GM08714 (cell line): ENCODE measurements around the gene IL9.

Experiments used
- H3K4me3 ChIP-seq: fragments of 200-500 bp; sonication (Bioruptor generic); 2 replicates; pipeline ENCODE4 v1.5.1; 2014; ENCODE audit warnings: mild to moderate bottlenecking, low read length, inconsistent platforms
- ZNF274 ChIP-seq: IDR thresholded peaks from 2 replicates; pipeline ENCODE4 v1.6.1; 2012; ENCODE audit warnings: mild to moderate bottlenecking, low read depth, low read length

The IL9 gene

DNA sequence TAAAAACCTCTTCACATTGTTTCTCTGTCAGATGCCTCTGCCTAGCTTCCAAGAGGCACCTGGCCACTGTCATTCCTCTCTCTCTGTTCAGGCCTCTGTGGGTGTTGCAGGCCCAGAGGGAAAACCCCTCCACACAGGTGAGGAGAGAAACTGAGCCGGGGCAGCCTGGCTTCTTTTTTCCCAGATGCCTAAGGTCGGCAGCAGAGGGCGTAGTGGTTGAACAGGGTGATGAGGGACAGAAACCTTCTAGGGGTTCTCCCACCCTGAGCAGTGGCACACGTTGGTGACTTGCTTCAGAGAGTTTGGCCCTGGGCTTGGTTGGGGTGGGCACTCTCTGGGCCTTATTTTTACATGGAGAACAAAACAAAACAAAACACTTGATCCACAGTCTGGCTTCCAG is 12.2 kb downstream of the IL9 start:
- no peak overlapping the region for H3K4me3 ChIP-seq
- TF ChIP-seq ZNF274: no peak

DNA sequence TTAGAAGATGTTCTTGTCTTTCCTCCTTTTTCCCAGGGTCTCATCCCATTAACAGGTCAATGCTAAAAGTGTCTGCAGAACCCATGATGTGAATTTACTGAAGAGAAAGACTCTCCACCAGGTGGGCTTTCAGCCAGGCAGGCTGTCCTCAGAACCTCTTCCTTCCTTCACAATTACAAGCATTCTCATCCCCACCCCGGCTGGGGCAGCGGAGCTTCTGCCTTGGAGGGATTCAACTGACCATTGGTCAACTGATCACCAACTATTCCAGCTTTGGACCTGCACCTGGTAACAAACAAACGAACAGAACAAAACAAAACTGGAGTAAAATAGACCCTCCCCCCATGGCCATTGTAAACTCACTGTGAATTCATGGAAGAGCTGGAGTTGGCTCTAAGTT is 12.6 kb downstream of the IL9 start:
- no peak overlapping the region for H3K4me3 ChIP-seq
- TF ChIP-seq ZNF274: no peak

DNA sequence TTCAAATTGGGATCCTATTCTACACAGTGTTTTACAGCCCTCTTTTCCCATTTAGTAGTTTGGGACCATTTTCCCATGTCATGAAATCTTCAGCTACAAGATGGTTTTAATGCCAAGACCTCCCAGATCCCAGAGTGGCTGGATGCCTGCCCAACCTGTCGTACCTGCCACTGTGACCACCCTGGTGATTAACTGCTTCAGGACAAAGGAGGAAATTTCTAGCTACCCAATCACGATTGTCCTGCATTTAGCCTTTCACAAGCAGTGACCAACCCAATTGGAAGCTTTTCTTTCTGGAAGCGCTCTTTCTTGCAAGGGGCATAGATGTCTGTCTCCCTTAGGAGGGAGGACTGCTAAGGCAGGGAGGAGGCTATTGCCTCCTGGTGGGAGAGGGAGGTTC is 13.8 kb downstream of the IL9 start:
- TF ChIP-seq ZNF274: no peak
- no peak overlapping the region for H3K4me3 ChIP-seq

DNA sequence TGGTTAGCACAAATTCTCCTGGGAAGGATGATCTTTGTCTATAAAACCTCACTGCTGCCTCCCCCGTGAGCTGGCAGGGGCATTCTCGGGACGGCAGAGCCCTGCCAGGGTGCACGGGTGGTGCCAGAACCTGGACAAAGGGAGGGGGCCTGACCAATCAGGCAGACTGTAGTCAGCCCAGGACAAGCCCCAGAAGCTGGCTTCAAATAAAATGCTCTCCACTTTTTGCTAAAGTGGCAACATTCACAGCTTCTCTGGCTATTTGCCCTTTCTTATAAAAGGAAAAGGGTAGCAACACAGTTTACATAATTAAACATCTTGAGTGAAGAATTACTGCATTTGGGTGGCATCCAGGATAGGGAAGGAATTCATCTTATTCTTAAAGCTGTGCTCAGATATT is 14.4 kb downstream of the IL9 start:
- TF ChIP-seq ZNF274: no peak
- H3K4me3 ChIP-seq: no peak overlapping the region

DNA sequence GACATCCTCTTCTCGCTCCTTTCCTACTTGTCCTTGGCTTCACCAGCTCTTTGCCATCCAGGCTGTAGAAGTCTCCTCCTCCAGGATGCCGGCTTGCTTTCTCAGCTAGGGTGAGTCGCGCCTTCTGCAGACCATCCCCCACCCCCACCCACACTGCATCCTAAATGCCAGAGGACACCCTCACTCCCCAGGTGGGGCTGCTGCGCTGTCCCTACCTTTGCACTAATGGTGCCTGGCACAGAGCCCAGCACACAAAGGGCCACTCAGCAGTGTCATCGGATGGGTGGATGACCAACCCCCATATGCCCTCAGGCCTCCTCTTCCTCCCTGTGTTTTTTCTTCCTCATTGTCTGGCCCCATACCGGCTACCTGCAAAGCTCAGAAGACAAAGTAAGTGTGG is 14.8 kb downstream of the IL9 start:
- no peak for TF ChIP-seq ZNF274
- no peak overlapping the region for H3K4me3 ChIP-seq

DNA sequence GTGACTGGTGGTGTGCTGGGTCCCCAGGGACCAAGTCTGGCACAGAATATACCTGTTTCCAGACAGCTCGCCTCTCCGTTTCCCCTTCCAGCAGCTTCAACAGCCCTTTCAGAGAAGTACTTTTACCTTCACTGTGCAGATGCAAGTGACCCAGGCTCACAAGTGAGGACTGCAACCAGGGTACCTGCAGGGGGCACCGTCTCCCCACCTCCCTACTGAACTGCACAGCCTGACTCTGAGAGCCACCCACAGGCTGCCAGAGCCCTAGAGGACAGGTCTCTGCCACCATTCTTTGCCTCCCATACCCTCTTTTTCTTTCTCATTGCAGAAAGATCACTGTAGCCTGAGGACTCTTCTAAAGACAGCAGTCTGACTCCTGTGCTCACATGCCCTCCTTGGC is 15.4 kb downstream of the IL9 start:
- TF ChIP-seq ZNF274: no peak
- H3K4me3 ChIP-seq: no peak overlapping the region

DNA sequence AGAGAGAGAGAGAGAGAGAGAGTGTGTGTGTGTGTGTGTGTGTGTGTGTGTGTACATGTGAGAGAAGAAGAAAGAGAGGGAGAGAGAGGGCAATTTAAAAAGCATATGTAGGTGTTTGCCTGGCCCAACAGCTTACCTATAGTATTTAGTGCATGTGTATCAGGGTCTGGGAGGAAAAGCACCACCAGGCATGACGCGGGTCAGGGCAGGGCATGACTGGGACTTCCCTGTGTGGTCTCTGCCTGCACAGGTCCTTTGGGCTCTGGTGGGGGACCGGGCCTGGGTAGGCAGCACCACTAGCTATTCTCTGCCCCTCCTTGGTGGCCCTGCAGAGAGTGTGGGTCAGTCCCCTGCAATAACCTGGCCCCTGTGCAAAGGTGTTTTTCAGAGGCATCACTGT is 16.1 kb downstream of the IL9 start:
- TF ChIP-seq ZNF274: no peak
- H3K4me3 ChIP-seq: no peak overlapping the region

DNA sequence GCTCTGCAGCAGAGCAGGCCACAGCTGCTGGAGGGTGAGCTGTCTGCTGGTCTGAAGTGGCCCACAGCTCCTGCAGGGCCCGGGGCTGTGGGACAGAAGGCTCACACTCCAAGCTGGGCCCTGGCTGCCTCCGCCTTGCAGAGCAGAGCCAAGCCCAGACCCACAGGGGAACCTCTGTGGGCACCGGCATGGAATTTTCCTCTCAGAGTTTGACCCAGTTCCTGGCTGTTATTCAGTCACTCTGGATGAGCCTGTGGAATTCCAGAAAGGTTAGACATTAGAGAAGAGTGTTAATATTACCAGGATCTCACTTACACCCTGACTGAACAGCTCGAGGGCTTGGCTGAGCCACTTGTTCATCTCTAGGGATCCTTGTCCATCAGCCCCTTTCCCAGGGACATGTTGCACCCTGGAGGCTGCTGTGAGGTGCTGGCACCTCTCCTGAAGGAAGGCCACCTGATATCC is 17.5 kb downstream of the IL9 start:
- TF ChIP-seq ZNF274: no peak
- H3K4me3 ChIP-seq: no peak overlapping the region

DNA sequence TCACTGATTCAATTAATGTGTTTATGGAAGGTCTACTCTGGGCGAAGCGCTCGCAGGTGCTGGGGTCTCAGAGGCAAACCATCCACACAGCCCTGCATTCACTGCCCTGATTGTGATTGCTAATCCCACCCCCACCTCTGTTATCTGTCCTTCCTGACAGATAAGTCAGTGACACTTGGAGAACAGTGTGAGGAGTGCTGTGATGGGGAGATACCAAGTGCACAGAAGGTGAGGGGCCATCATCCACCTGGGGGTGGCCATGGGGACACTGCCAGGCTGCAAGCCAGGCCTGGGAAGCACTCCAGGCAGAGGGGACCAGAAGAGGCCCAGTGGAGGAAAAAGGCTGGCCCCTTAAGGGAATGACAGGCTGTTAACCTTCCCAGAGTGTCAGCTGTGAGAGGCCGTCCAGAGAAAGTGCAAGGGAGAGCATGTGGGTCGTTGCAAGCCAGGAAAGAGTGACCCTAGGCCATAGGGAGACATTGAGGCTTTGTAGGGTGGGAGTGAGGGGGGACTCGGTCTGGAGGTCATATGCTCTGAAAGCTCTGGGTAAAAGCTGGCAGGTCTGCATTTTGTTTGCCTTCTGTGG is 18.0 kb downstream of the IL9 start:
- no peak overlapping the region for H3K4me3 ChIP-seq
- no peak for TF ChIP-seq ZNF274

DNA sequence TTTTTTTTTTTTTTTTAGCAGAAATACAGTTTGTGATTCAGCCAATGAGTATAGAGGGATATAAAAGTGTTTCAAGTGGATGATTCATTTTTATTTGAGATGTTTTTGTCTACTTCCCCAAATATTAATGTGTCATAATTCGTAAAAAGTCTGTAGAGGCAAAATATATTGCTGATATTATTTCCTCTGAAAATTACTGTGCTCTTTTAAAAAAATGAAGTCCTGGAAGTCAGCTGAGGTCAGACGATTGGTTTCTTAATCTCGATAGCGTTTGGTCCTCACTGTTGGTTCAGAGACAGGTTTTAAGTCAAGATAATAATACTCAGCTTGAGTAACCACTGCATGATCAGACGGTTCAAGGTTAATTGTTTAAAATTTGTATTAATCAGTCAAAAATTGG is 19.5 kb downstream of the IL9 start:
- H3K4me3 ChIP-seq: no peak overlapping the region
- TF ChIP-seq ZNF274: no peak

DNA sequence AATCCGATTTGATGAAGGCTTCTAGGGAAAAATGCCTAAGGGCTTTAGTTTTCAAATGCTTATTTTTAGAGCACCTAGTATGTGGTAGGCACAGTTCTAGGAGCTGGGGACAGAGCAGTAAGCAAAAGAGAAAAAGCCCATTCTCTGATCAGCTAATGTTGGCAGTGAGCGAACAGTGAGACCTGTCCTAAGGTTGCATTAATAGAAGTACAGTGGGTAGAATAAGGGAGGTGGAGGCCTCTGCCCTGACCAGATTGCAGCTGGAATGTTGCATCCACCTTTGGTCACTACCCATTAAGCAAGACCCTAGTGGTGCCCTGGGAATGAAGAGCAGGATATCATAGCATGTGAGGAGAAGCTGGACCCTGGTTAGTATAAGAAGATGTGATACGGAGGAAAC is 20.1 kb downstream of the IL9 start:
- no peak for TF ChIP-seq ZNF274
- H3K4me3 ChIP-seq: no peak overlapping the region

DNA sequence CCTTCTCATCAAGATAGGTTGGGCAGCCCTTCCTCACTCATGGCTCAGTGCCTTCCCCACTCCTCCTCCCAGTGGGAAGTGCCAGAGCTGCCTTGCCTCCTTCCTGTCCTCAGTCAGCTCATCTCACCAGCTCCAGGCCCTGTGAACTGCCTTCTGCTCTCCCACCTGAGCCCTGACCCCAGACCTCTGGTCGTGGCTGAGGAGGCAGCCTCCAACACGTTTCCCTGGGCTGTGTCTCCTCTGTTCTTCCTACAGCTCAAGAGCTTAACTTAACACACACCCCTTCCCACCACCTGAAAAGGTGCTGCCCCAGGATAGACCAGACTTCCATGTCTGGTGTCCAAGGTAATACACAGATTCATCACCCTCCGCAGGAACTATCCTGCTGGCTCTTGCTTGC is 21.2 kb downstream of the IL9 start:
- no peak for TF ChIP-seq ZNF274
- no peak overlapping the region for H3K4me3 ChIP-seq

DNA sequence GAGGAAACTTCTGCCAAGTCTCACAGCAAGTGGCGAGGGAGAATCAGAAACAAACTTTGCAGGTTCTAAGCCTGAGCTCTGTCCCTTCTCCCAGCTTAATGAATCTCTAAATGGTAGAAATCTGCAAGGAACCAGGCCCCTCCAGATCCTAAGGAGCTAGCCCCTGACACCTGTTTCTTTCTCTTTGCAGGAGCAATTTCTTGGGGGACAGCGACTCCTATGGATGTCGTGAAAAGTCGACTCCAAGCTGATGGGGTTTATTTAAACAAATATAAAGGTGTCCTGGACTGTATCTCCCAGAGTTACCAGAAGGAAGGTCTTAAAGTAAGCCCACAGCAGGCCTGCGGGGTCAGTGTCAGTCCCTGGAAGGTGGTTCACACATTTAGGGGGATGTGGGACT is 21.8 kb downstream of the IL9 start:
- H3K4me3 ChIP-seq: no peak overlapping the region
- TF ChIP-seq ZNF274: no peak

DNA sequence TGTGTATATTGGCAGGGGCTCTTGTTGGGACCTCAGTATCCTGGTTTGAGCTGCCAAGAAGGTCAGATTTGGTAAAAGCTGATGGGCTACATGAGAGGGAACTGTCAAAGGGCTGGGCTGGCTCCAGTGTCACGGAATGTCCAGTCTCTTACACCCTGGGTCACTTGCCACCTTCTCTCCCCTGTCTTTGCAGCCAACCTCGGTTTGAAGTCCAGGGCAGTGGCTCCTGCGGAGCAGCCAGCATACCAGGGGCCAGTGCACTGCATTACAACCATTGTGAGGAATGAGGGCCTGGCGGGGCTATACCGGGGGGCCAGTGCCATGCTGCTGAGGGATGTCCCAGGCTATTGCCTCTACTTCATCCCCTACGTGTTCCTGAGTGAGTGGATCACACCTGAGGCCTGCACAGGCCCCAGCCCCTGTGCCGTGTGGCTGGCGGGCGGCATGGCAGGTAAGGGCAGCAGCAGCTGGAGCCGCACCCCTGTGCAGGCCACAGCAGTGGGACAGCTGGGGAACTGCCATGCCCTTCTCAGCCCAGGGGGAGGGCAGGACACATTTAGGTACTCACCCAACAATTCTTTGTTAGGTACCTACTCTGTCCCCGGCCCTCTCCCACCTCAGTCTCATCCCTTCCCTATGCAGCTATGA is 24.2 kb downstream of the IL9 start:
- no peak overlapping the region for H3K4me3 ChIP-seq
- TF ChIP-seq ZNF274: no peak

DNA sequence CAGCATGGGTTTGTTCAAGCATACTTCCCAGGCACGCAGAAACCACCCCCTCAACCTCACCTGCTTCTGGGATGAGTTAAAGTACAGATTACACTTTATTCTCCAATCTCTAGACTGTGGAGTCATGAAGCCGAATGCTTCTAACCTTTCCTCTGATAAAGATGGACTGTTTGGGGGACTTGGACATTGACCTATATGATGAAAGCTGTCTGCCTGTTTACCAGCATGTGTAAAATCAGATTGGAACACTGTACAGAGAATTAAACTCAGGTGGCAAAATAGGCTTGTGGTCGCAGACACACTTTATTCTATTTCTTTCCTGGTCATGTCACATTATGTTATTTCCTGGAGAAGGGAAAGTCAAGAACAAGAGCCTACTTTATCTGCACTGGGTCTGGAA is 25.7 kb downstream of the IL9 start:
- no peak for TF ChIP-seq ZNF274
- H3K4me3 ChIP-seq: no peak overlapping the region

DNA sequence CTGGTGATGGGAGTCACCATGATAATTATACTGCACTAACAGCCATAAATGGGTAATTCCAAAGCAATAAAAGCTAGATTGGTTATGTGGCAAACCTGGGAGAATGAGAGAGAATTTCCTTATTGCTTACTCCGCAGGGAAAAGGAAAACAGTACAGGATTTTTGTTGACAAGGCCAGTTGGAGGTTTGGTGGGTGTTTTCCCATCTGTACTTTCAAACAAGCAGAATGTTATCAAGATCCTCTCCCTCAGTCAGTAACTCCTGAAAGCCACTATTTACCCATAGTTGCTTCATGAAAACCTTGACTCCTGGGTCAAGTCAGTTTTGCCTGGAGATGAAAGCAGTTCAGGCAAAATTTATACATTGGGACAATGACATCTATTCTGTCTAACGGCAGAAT is 26.4 kb downstream of the IL9 start:
- no peak for TF ChIP-seq ZNF274
- no peak overlapping the region for H3K4me3 ChIP-seq
